Measurements from ENCODE around the gene GLUL. TPM values are rescaled to one million over a fixed set of nuclear protein-coding genes. Genes with fewer than 3 reads are reported as not detected.

Gene GLUL
- total RNA-seq, 4 donors from 2014 or later = 379 to 565 (median 483) TPM

DNA sequence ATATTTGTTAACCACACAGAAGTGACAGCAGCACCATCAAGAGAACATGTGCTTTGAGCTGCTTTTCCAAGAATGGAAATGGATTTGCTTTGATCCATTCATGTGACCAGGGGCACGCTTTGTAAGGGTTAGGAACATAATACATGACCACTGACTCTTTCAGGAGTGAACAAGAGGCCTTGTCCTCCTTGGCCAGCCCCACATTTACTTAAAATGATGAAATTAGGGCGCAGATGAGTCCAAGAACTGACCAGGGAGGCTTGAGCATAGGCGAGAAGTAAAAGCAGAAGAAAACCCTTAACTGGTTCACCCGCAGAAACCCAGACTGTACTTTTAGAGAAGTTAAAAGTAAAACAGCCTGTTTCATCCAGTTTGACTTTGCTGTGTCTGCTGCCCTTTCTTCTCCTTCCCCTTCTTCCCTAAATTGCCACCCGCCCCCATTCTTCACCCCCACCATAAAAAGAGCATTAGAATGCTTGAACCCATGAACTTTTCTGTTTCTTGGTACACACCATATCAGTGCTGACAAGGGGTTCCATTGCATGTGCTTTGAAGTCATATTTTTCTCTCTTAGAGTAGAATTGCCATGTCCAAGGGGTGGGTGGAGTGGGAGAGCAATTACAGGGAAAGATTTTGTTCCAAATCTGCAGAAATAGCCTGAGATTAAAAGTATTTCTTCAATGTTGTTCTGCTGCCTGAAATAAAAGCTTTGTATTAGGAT, 2.6 kb upstream of the GLUL start:
- H3K4me1 ChIP-seq = peaks cover 0 to 8% of the 10 kb centered on the region in 2 donors
- H3K4me3 ChIP-seq = no peak overlapping the region
- H3K27me3 ChIP-seq = no peaks in the 10 kb centered on the region
- peak overlapping the region; percentile 98 to 99 for H3K27ac ChIP-seq
- no peaks in the 10 kb centered on the region for H3K9me3 ChIP-seq
- intact Hi-C loops (cut with DNase I; ENCODE audit: low total_unique reads) = loop anchor here (5.0 kb wide), 1 partner anchor 252 kb away; no protein-coding TSS in a partner anchor
- TF ChIP-seq POLR2A (IDR thresholded peaks at IDR 0.05) (no peak), CTCF (IDR thresholded peaks at IDR 0.05) (no peak)
- DNase-seq = no peak
- H3K36me3 ChIP-seq = no peaks in the 10 kb centered on the region

GRCh38 chr1:182392050-182393028, 749 bp upstream of the GLUL start:
- Histone ChIP-seq H3K4me3 (peak overlapping the region; percentile 81 to 97), H3K4me1 (peaks cover 0 to 8% of the 10 kb centered on the region in 2 donors), H3K27me3 (no peaks in the 10 kb centered on the region), H3K9me3 (no peaks in the 10 kb centered on the region), H3K36me3 (no peaks in the 10 kb centered on the region), H3K27ac (peak overlapping the region; percentile 98 to 99)
- TF ChIP-seq POLR2A (IDR thresholded peaks at IDR 0.05) = no peak
- TF ChIP-seq CTCF (IDR thresholded peaks at IDR 0.05) = peak in 1 of 4 experiments; percentile 2
- intact Hi-C loops (cut with DNase I; ENCODE audit: low total_unique reads) = loop anchor here (5.0 kb wide), 1 partner anchor 250 kb away; no protein-coding TSS in a partner anchor
- no peak for DNase-seq

- peak in 3 of 4 experiments; percentile 15 to 45 (median 34) for TF ChIP-seq CTCF (IDR thresholded peaks at IDR 0.05)
- TF ChIP-seq POLR2A (IDR thresholded peaks at IDR 0.05) = peak in 1 of 2 donors; percentile 6
- peak overlapping the region; percentile 81 to 97 for H3K4me3 ChIP-seq
- H3K27ac ChIP-seq = peak overlapping the region; percentile 98 to 99
- intact Hi-C loops (cut with DNase I; ENCODE audit: low total_unique reads) = loop anchor here (5.0 kb wide), 1 partner anchor 249 kb away; no protein-coding TSS in a partner anchor
- no peak for DNase-seq
- H3K4me1 ChIP-seq = no peaks in the 10 kb centered on the region
- H3K36me3 ChIP-seq = no peaks in the 10 kb centered on the region
- H3K27me3 ChIP-seq = no peaks in the 10 kb centered on the region
- H3K9me3 ChIP-seq = no peaks in the 10 kb centered on the region
Observed at GRCh38 chr1:182391028-182391361, 595 bp downstream of the GLUL start.

DNA sequence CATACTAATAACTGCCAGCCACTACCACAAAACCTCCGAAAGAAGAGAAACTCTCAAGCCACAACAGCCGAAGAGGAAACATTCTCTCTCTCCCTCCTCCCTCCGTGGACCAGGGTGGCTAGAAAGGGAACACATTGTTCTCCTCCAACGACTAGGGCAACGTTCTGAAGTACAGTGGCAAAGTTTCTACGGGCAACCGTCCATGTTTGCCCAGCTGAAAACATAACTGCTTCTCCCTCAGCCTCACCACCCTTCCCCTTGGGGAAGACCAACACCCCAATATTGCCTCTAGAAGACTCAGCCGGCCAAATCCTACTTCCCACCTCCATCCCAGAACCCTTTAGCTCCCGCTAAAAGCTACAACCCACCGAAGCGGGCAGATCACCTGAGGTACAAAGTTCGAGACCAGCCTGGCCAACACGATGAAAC, 2.0 kb downstream of the GLUL start:
- intact Hi-C loops (cut with DNase I; ENCODE audit: low total_unique reads) = loop anchor here (5.0 kb wide), 1 partner anchor 247 kb away; no protein-coding TSS in a partner anchor
- H3K27ac ChIP-seq = peak overlapping the region; percentile 98 to 99
- H3K4me1 ChIP-seq = no peaks in the 10 kb centered on the region
- H3K36me3 ChIP-seq = no peaks in the 10 kb centered on the region
- peak overlapping the region; percentile 81 to 97 for H3K4me3 ChIP-seq
- no peaks in the 10 kb centered on the region for H3K9me3 ChIP-seq
- H3K27me3 ChIP-seq = no peaks in the 10 kb centered on the region
- DNase-seq = peak in 1 of 2 donors; percentile 36
- no peak for TF ChIP-seq CTCF (IDR thresholded peaks at IDR 0.05)
- no peak for TF ChIP-seq POLR2A (IDR thresholded peaks at IDR 0.05)

Data from uterus (tissue), 4 donors.